CMK (cell line): ENCODE data around the gene SESN1.

ENCODE experiments used
- DNase-seq: peaks from one replicate; pipeline ENCODE4 v3.0.0-alpha.2; 2010; ENCODE audit warnings: low read depth

Gene SESN1

GRCh38 chr6:109029313-109029712, 65.3 kb downstream of the SESN1 start:
- DNase-seq: no peak

GRCh38 chr6:109028439-109028838, 66.2 kb downstream of the SESN1 start:
- no peak for DNase-seq

- DNase-seq: no peak
Observed at GRCh38 chr6:109027964-109028363, 66.7 kb downstream of the SESN1 start.

- no peak for DNase-seq
Observed at GRCh38 chr6:109025639-109026038, 69.0 kb downstream of the SESN1 start.

GRCh38 chr6:109024784-109025183, 69.9 kb downstream of the SESN1 start:
- no peak for DNase-seq

- DNase-seq: no peak
Observed at GRCh38 chr6:109024368-109024767, 70.3 kb downstream of the SESN1 start.

GRCh38 chr6:109023356-109023925, 71.2 kb downstream of the SESN1 start:
- no peak for DNase-seq

GRCh38 chr6:109021870-109022269, 72.8 kb downstream of the SESN1 start:
- DNase-seq: no peak

- DNase-seq: no peak
Observed at GRCh38 chr6:109019911-109020310, 74.7 kb downstream of the SESN1 start.

GRCh38 chr6:109015176-109015575, 79.5 kb downstream of the SESN1 start:
- no peak for DNase-seq

- DNase-seq: no peak
Observed at GRCh38 chr6:109014606-109015005, 80.0 kb downstream of the SESN1 start.

GRCh38 chr6:109013656-109014305, 80.9 kb downstream of the SESN1 start:
- DNase-seq: no peak

GRCh38 chr6:109010705-109011102, 83.9 kb downstream of the SESN1 start:
- DNase-seq: no peak

GRCh38 chr6:109009962-109010704, 84.5 kb downstream of the SESN1 start:
- no peak for DNase-seq

- peak; percentile 49 for DNase-seq
Observed at GRCh38 chr6:109009236-109009961, 85.2 kb downstream of the SESN1 start.

GRCh38 chr6:109008537-109009235, 86.0 kb downstream of the SESN1 start:
- no peak for DNase-seq

GRCh38 chr6:109008054-109008453, 86.6 kb downstream of the SESN1 start:
- DNase-seq: no peak

- DNase-seq: no peak
Observed at GRCh38 chr6:109007521-109007920, 87.1 kb downstream of the SESN1 start.

- no peak for DNase-seq
Observed at GRCh38 chr6:109006818-109007217, 87.8 kb downstream of the SESN1 start.

GRCh38 chr6:109002882-109003281, 91.8 kb downstream of the SESN1 start:
- no peak for DNase-seq

GRCh38 chr6:109002051-109002697, 92.5 kb downstream of the SESN1 start:
- DNase-seq: no peak
